AG10803 (cell line): Measurements from ENCODE around the gene INTS14.
"Not testable (repeated sequence)": the region's sequence is repeated elsewhere in the genome, so short reads cannot be mapped to it uniquely, and the experiment has no call there.

ENCODE experiments used
- DNase-seq: peaks from one replicate; pipeline ENCODE4 v3.0.0; 2010; ENCODE audit warnings: low read depth
- H3K4me3 ChIP-seq: 2 replicates; pipeline ENCODE4 v1.5.1; 2011; ENCODE audit warnings: mild to moderate bottlenecking, low read length, control low read depth
- CTCF ChIP-seq: conservative IDR thresholded peaks from 2 replicates; pipeline ENCODE4 v1.5.1; 2011; ENCODE audit warnings: mild to moderate bottlenecking, low read length, control low read depth, inconsistent platforms

INTS14 gene

GRCh38 chr15:65551183-65551582 lies 59.7 kb downstream of the INTS14 start:
- DNase-seq, result no peak
- no peak for TF ChIP-seq CTCF
- H3K4me3 ChIP-seq, result no peak overlapping the region

GRCh38 chr15:65550681-65551098 lies 60.2 kb downstream of the INTS14 start:
- TF ChIP-seq CTCF, result no peak
- peak; percentile 15 for DNase-seq
- no peak overlapping the region for H3K4me3 ChIP-seq

GRCh38 chr15:65549288-65549687 lies 61.6 kb downstream of the INTS14 start:
- DNase-seq, H3K4me3 ChIP-seq: not testable (repeated sequence)

- no peak overlapping the region for H3K4me3 ChIP-seq
- DNase-seq, result no peak
- no peak for TF ChIP-seq CTCF
Measured at GRCh38 chr15:65547841-65548240, 63.1 kb downstream of the INTS14 start.

- no peak for DNase-seq
- TF ChIP-seq CTCF, result no peak
- H3K4me3 ChIP-seq, result no peak overlapping the region
Measured at GRCh38 chr15:65541231-65541820, 69.6 kb downstream of the INTS14 start.

- no peak overlapping the region for H3K4me3 ChIP-seq
- DNase-seq, result no peak
- no peak for TF ChIP-seq CTCF
Measured at GRCh38 chr15:65540314-65540713, 70.6 kb downstream of the INTS14 start.

GRCh38 chr15:65535192-65535591 lies 75.7 kb downstream of the INTS14 start:
- H3K4me3 ChIP-seq, result no peak overlapping the region
- no peak for DNase-seq
- TF ChIP-seq CTCF, result no peak

- no peak overlapping the region for H3K4me3 ChIP-seq
- DNase-seq, result no peak
- TF ChIP-seq CTCF, result no peak
Measured at GRCh38 chr15:65533057-65533756, 77.7 kb downstream of the INTS14 start.
